Hematopoietic multipotent progenitor cell treated with erythropoietin and hydrocortisone succinate and interleukin-3 and kit ligand, for 8 days (in vitro differentiated cells): Measurements from ENCODE around the gene POLE4.

ENCODE experiments used
- DNase-seq: peaks from one replicate; pipeline ENCODE4 v3.0.0-alpha.2; 2015

Gene POLE4

GRCh38 chr2:74941284-74941683, 17.2 kb upstream of the POLE4 start:
- no peak for DNase-seq

DNA sequence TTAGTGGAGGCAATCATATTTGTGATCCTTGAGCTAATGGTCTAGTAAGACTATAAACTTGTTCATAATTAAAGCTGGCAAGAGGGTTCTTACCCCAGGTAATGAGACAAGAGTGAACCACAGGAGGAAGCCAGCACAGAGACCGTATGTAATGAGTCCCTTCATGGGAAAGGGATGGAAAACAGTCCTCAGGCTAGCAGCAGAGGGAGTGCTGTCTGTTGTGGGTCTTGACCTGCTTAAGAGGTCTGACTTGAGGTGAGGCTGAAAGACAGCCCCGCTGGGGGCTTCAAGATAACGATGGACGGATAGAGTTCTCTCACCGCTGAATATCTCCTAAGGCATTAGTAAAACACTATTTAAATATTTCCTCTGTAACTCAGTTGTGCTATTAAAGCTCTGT, 16.2 kb upstream of the POLE4 start:
- no peak for DNase-seq

GRCh38 chr2:74944987-74945787, 13.3 kb upstream of the POLE4 start:
- no peak for DNase-seq

- DNase-seq: no peak
Measured at GRCh38 chr2:74945788-74946331, 12.6 kb upstream of the POLE4 start.

DNA sequence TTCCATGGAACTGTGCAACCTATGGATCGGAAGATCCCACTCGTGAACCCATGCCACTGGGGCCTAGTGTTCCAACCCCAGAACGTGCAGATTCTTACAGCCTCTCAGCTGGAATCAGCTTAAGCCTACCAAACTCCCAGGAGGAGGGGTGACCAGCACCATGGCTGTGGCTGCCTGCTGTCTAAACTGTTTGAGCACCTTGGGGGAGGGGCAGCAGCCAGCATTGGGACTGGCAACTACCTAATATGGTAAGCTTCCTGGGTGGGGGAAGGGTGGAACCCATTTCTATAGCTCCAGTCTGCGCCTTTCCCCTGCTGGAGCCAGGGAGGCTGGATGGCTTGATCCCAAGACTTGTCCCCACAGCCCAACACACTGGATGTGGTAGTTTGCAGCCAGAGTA, 10.7 kb upstream of the POLE4 start:
- no peak for DNase-seq

DNA sequence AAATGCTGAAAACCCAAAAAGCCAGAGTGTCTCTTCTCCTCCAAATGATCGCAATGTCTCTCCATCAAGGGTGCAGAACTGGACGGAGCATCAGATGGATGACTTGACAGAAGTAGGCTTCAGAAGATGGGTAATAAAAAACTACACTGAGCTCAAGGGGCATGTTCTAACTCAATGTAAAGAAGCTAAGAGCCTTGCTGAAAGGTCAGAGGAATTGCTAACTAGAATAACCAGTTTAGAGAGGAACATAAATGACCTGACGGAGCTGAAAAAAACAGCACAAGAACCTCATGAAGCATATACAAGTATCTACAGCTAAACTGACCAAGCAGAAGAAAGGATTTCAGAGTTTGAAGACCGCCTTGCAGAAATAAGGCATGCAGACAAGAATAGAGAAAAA, 9.7 kb upstream of the POLE4 start:
- DNase-seq: no peak

- DNase-seq: no peak
Measured at GRCh38 chr2:74951211-74951754, 7.2 kb upstream of the POLE4 start.

GRCh38 chr2:74952575-74952974, 5.9 kb upstream of the POLE4 start:
- DNase-seq: no peak

- DNase-seq: no peak
Measured at GRCh38 chr2:74953796-74954499, 4.5 kb upstream of the POLE4 start.

GRCh38 chr2:74954500-74954874, 4.0 kb upstream of the POLE4 start:
- DNase-seq: peak; percentile 32

DNA sequence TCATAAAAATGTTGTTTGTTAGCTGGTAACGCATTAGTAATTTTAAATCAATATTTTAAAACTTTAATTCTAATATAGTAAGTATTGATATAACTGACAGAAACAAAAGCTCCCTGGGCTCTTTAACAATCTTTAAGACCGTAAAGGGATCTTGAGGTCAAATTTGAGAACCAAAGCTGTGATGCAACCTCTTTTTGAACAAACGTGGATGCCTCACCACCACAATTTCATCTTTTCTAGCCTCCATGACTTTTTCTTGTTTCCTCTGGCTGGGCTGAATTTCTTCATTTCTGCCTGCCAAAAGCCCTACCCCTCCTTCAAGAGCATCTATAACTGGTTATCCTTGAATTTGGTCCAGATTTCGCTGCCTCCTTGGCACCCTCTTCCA, 563 bp upstream of the POLE4 start:
- DNase-seq: no peak

DNA sequence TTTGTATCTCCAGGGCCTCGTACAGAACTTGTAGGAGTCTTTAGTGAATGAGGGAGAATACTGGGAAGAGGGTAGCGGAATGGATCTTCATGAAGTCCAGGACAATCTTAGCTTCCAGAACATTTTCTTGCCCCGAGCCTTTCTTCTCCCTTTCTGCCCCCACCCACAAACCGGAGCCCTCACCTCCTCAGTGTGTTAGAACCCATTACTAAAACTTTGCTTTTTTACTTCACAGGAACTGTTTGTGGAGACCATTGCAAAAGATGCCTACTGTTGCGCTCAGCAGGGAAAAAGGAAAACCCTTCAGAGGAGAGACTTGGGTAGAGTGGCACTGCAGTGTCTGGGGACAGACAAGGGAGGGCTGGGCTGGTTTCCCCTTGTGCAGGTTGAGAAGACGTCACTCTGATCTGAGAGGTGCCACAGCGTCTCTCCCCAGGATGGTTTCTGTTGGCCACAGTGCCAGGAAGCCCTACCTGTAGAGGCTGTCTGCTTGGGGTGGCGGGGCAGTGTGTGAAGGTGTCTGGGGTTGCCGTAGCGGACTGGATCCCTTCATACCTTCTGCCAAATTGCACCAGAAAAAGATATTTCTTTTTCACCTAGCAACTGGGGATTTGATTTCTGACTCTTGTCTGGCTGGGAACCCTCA, 786 bp downstream of the POLE4 start:
- DNase-seq: no peak

GRCh38 chr2:74966887-74967286, 8.4 kb downstream of the POLE4 start:
- DNase-seq: no peak

DNA sequence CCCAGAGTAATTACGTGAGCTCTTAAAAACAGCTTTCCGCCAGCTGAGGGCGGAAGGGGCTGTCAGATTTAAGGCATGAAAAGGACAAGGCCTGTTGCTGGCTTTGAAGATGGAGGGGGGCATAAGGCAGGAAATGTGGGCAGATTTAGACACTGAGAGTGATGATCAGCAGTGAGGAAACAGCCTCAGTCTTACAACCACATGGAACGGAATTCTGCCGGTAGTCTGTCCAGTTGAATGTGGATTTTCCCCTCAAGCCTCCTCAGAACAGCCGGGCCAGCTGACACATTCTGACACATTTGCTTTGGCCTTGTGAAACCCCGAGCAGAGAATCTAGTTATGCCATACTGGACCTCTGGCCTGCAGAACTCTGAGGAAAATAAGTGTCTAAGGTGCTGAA, 16.6 kb downstream of the POLE4 start:
- no peak for DNase-seq

DNA sequence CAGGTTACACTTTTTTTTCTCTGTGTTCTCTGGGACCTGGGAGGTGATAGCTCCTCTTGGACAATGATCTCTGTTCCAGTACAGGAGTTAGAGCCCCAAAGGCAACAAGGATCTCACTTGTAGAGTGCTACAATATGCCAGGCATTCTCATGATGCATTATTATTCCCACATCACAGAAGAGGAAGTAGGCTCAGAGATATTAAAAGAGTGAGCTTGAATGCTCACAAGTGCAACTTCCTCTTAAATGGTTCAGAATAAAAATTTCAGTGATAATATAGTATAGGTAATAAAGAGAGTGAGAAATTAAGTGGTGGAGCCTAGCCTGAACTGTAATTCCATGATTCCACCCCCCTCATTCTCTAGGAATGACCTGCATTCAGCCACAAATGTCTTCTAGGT, 21.4 kb downstream of the POLE4 start:
- no peak for DNase-seq

- peak; percentile 4 for DNase-seq
Measured at GRCh38 chr2:74982577-74982976, 24.1 kb downstream of the POLE4 start.

GRCh38 chr2:74983631-74984392, 25.4 kb downstream of the POLE4 start:
- no peak for DNase-seq

GRCh38 chr2:74984947-74985637, 26.6 kb downstream of the POLE4 start:
- no peak for DNase-seq

DNA sequence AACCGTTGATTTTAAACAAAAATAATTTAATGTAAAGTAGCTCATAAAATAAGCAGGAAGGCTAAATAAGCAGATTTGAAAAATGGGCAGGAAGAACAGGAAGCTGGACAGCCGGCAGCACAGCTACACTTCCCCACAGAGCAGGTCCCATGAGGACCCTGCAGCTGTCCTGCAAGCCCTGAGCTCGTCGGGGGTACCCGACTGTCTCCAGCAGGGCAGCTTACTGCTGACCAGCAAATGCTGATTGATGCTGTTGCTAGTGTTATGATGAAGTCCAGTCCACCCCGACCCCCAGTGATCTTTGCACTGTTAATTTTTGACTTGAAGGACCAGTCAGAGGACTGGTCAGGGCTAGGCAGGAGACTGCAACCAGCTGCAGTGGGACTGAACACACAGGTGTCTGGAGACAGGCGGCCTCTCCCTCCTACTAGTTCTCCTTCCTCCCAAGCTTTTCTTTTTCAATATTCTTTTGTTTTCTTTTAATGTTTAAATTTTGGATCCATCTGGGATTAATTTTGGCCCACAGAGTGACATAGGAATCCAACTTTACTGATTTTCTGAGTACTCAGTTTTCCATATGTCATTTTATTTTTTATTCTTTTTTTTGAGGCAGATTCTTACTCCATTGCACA, 27.7 kb downstream of the POLE4 start:
- DNase-seq: no peak

DNA sequence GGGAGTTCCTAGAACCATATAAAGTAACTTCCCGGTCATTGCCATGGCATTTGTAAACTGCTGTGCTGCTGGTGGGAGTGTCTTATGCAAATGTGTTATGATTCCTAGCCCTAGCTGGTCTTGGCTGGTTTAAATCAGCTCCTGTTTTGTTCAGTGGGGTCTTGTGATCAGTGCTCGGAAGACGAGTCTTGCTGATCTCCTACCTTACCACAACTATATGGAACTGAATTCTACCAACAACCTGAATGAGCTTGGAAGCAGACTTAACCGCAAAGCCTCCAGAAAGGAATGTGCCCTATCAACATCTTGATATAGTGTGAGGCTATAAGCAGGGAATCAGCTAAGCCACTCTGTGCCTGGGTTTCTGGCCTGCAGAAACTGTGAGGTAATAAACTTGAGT, 33.5 kb downstream of the POLE4 start:
- DNase-seq: no peak

- no peak for DNase-seq
Measured at GRCh38 chr2:74999468-74999867, 41.0 kb downstream of the POLE4 start.

DNA sequence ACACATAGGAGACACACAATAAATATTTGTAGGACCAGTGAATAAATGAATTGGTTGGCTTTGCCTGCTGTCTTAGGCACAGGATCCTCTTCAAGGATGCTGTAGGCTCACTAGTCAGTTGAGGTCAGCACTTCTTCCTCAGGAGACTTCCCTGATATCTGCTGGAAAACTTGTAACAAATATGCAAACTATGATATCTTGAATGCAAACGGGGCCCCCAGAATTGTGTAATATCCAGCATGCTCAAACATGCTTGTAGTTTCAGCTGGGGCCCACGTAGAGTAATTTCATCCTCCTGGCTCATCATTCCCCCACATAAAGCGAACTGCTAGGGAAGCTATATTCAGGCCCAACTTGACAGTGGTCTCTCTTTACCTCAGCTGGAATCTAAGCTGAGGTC, 43.6 kb downstream of the POLE4 start:
- no peak for DNase-seq
